Measurements from ENCODE around the gene IRF8.

The IRF8 gene

GRCh38 chr16:85912211-85912974, 13.4 kb downstream of the IRF8 start:
- DNase-seq, result no peak

GRCh38 chr16:85913141-85913601, 14.2 kb downstream of the IRF8 start:
- no peak for DNase-seq

GRCh38 chr16:85913688-85914422, 14.9 kb downstream of the IRF8 start:
- DNase-seq, result no peak

GRCh38 chr16:85914423-85914794, 15.4 kb downstream of the IRF8 start:
- no peak for DNase-seq

GRCh38 chr16:85915125-85915845, 16.3 kb downstream of the IRF8 start:
- DNase-seq, result no peak

- peak in 1 of 56 donors; percentile 1 for DNase-seq
Measured at GRCh38 chr16:85916141-85916890, 17.4 kb downstream of the IRF8 start.

GRCh38 chr16:85917012-85917411, 18.1 kb downstream of the IRF8 start:
- DNase-seq, result no peak

- DNase-seq, result no peak
Measured at GRCh38 chr16:85917959-85918358, 19.0 kb downstream of the IRF8 start.

- DNase-seq, result no peak
Measured at GRCh38 chr16:85918436-85918835, 19.5 kb downstream of the IRF8 start.

GRCh38 chr16:85919271-85920267, 20.6 kb downstream of the IRF8 start:
- DNase-seq, result no peak

GRCh38 chr16:85921026-85921425, 22.1 kb downstream of the IRF8 start:
- DNase-seq, result no peak

- no peak for DNase-seq
Measured at GRCh38 chr16:85923153-85924021, 24.4 kb downstream of the IRF8 start.

GRCh38 chr16:85924675-85925074, 25.7 kb downstream of the IRF8 start:
- no peak for DNase-seq

GRCh38 chr16:85926370-85926769, 27.4 kb downstream of the IRF8 start:
- no peak for DNase-seq

GRCh38 chr16:85927371-85927770, 28.4 kb downstream of the IRF8 start:
- no peak for DNase-seq

- DNase-seq, result no peak
Measured at GRCh38 chr16:85927959-85928358, 29.0 kb downstream of the IRF8 start.

GRCh38 chr16:85928401-85928820, 29.4 kb downstream of the IRF8 start:
- no peak for DNase-seq

GRCh38 chr16:85929259-85929721, 30.3 kb downstream of the IRF8 start:
- no peak for DNase-seq

GRCh38 chr16:85930301-85930700, 31.3 kb downstream of the IRF8 start:
- no peak for DNase-seq

Data from amygdala (tissue), 56 donors.